Keratinocyte (primary cell): ENCODE data around the gene NECTIN4. TPM values are rescaled to one million over a fixed set of nuclear protein-coding genes. Genes with fewer than 3 reads are reported as not detected.
A peak's percentile ranks its signal among the peaks of the same experiment; 100 is the strongest.

ENCODE experiments used
- DNase-seq: peaks from one replicate; pipeline ENCODE4 v3.0.0-alpha.2; 2011; ENCODE audit warnings: low read depth, missing footprints, low spot score
- FAIRE-seq: peaks from 2 replicates; lab custom pipeline; 2011; peaks lifted over from hg19 to GRCh38; lab: Jason Lieb, UNC
- H2AFZ ChIP-seq: 2 replicates; pipeline ENCODE4 v1.6.0; 2012; ENCODE audit warnings: low read length, control low read depth, inconsistent platforms; ENCODE audit not compliant: control insufficient read depth
- H3K27ac ChIP-seq: 2 replicates; pipeline ENCODE4 v1.5.1; 2011; ENCODE audit warnings: low read length; ENCODE audit not compliant: control insufficient read depth, insufficient read depth
- H3K27me3 ChIP-seq: 3 replicates; pipeline ENCODE4 v1.6.0; 2011; ENCODE audit warnings: low read length; ENCODE audit not compliant: control insufficient read depth, insufficient read depth; ENCODE audit errors: extremely low read depth
- H3K36me3 ChIP-seq, 2 experiments: 2 replicates in 1 of 2; 3 replicates in 1 of 2; pipeline ENCODE4 v1.5.1; 2011; ENCODE audit warnings: low read length in 2 of 2, mild to moderate bottlenecking in 1 of 2; ENCODE audit not compliant: control insufficient read depth in 2 of 2, insufficient read depth in 2 of 2; ENCODE audit errors: extremely low read depth in 1 of 2
- H3K4me1 ChIP-seq: 3 replicates; pipeline ENCODE4 v1.5.1; 2011; ENCODE audit warnings: low read length; ENCODE audit not compliant: control insufficient read depth, insufficient read depth; ENCODE audit errors: extremely low read depth
- H3K4me2 ChIP-seq: 3 replicates; pipeline ENCODE4 v1.6.0; 2011; ENCODE audit warnings: low read depth, low read length; ENCODE audit not compliant: control insufficient read depth, insufficient read depth; ENCODE audit errors: extremely low read depth
- H3K4me3 ChIP-seq, 3 experiments: fragments of 200-600 bp in 1 of 3; sonication (generic) in 1 of 3; 2 replicates in 2 of 3; 3 replicates in 1 of 3; pipeline ENCODE4 v1.5.1; 2011 to 2016; ENCODE audit warnings: low read length in 3 of 3, mild to moderate bottlenecking in 3 of 3, control low read depth in 2 of 3, inconsistent platforms in 1 of 3, low read depth in 1 of 3, mixed read lengths in 1 of 3, mixed run types in 1 of 3, moderate library complexity in 1 of 3; ENCODE audit not compliant: control insufficient read depth in 2 of 3, insufficient read depth in 2 of 3; ENCODE audit errors: extremely low read depth in 1 of 3
- H3K79me2 ChIP-seq: 2 replicates; pipeline ENCODE4 v1.6.0; 2012; ENCODE audit warnings: low read length; ENCODE audit not compliant: control insufficient read depth, insufficient read depth
- H3K9ac ChIP-seq: 3 replicates; pipeline ENCODE4 v1.6.0; 2011; ENCODE audit warnings: low read length; ENCODE audit not compliant: control insufficient read depth, insufficient read depth; ENCODE audit errors: extremely low read depth
- H3K9me1 ChIP-seq: 3 replicates; pipeline ENCODE4 v1.6.0; 2011; ENCODE audit warnings: low read length; ENCODE audit not compliant: control insufficient read depth, insufficient read depth; ENCODE audit errors: extremely low read depth
- H3K9me3 ChIP-seq: 2 replicates; pipeline ENCODE4 v1.5.1; 2012; ENCODE audit warnings: low read depth, low read length; ENCODE audit not compliant: control insufficient read depth
- H4K20me1 ChIP-seq: 3 replicates; pipeline ENCODE4 v1.6.0; 2011; ENCODE audit warnings: low read length; ENCODE audit not compliant: control insufficient read depth, insufficient read depth; ENCODE audit errors: extremely low read depth
- EZH2 ChIP-seq: IDR thresholded peaks from one replicate; pipeline ENCODE4 v1.6.1; 2012; ENCODE audit warnings: inconsistent platforms, mild to moderate bottlenecking, low read length, moderate library complexity
- dilution Hi-C: fragments of 300-500 bp; cut with MboI; formaldehyde crosslinking; loops from one replicate; pipeline ENCODE4 v1.7.0; 2020; ENCODE audit warnings: low sequenced_read_pairs; ENCODE audit not compliant: extremely low pct_ligation_motif_present
- polyA plus RNA-seq, 5 experiments: library from polyadenylated mRNA; depleted of rRNA in 3 of 5; stranded (reverse) in 3 of 5; stranded (forward) in 1 of 5; unstranded in 1 of 5; fragments of >200 nt; gene quantifications; 1 replicate in 1 of 5; 2 replicates in 3 of 5; 3 replicates in 1 of 5; pipeline versions ENCODE4 v1.2.1 to v1.2.3, GENCODE V29; 2011 to 2012; ENCODE audit warnings: missing spikeins in 2 of 5, low read depth in 1 of 5, low replicate concordance in 1 of 5
- TF ChIP-seq, protein P1 (sequence below), 3 experiments: IDR thresholded peaks in 1 of 3; conservative IDR thresholded peaks in 1 of 3; optimal IDR thresholded peaks in 1 of 3; 2 replicates in 2 of 3; 3 replicates in 1 of 3; pipeline versions ENCODE3 to v1.5.1; 2011; ENCODE audit warnings: low read length in 3 of 3, mild to moderate bottlenecking in 3 of 3, moderate library complexity in 2 of 3, control low read depth in 1 of 3, inconsistent platforms in 1 of 3; ENCODE audit not compliant: insufficient read depth in 2 of 3; ENCODE audit errors: extremely low read depth in 1 of 3

Gene NECTIN4
- polyA plus RNA-seq, 1 donor (not counting 4 experiments of a cell fraction or from before 2014, with no cell fraction given), result 8.6 TPM

DNA sequence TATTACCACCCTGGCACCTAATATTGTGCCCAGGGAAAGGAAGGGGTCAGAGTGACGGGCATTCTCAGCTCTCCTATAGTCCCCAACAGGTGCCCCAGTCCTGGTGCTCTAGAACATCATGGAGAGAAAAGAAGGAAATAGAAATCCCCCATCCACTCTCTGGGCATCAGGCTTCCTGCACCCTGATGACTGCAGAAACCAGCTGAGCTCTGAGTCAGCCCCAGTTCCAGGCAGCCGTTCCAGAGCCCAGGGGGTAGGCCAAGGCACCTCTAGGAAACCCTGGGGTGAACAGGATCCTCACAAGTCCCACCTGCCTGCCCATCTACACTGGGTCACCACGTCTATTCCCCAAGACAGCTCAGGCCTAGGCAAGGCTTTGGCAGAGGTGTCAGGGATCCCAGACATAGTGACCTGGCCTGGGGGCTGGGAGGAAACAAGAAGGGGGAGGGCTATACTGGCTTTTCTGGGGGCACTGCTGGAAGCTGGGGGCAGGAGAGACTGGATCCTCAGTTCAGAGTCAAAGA is 709 bp downstream of the NECTIN4 start:
- Histone ChIP-seq H3K9ac (peak overlapping the region; percentile 81), H3K4me2 (peak overlapping the region; percentile 56), H3K4me3 (peak overlapping the region in 2 of 3 experiments; percentile 34 to 41), H3K9me1 (no peaks in the 10 kb centered on the region), H3K79me2 (no peaks in the 10 kb centered on the region), H3K36me3 (no peaks in the 10 kb centered on the region), H3K27me3 (no peaks in the 10 kb centered on the region), H2AFZ (no peak overlapping the region), H4K20me1 (no peaks in the 10 kb centered on the region), H3K4me1 (peaks cover 62% of the 10 kb centered on the region), H3K27ac (peak overlapping the region; percentile 77), H3K9me3 (no peaks in the 10 kb centered on the region)
- TF ChIP-seq, protein P1, sequence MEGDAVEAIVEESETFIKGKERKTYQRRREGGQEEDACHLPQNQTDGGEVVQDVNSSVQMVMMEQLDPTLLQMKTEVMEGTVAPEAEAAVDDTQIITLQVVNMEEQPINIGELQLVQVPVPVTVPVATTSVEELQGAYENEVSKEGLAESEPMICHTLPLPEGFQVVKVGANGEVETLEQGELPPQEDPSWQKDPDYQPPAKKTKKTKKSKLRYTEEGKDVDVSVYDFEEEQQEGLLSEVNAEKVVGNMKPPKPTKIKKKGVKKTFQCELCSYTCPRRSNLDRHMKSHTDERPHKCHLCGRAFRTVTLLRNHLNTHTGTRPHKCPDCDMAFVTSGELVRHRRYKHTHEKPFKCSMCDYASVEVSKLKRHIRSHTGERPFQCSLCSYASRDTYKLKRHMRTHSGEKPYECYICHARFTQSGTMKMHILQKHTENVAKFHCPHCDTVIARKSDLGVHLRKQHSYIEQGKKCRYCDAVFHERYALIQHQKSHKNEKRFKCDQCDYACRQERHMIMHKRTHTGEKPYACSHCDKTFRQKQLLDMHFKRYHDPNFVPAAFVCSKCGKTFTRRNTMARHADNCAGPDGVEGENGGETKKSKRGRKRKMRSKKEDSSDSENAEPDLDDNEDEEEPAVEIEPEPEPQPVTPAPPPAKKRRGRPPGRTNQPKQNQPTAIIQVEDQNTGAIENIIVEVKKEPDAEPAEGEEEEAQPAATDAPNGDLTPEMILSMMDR (optimal IDR thresholded peaks at IDR 0.05 in 1 of 3, IDR thresholded peaks at IDR 0.05 in 1 of 3, conservative IDR thresholded peaks at IDR 0.05 in 1 of 3; ENCODE audit: extremely low read depth in 1 of 3, insufficient read depth in 2 of 3, low read length in 3 of 3), result no peak
- no peak for TF ChIP-seq EZH2
- DNase-seq, result no peak
- FAIRE-seq, result peak; percentile 90
- dilution Hi-C loops, result no loop called here

DNA sequence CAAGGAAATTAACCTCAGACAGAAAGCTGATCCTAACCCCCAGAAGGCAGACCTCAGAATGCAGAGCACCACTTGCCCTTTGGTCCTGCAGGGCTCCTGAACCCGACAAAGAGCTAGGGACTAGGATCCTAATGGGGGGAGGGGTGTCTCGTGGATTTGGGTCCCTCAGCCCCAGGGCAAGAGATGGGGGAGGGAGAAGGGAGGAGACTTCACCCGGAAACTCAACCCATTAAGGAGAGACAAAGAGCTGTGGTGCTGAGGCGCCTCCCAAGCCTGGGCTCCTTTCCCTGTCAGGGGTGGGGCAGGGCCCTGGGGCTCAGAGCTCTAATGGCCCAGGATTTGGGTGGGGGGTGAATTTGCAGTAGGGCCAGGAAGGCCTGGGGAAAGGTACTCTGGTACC is 2.9 kb downstream of the NECTIN4 start:
- DNase-seq, result no peak
- Histone ChIP-seq H3K27ac (peak overlapping the region; percentile 6), H3K9me1 (no peaks in the 10 kb centered on the region), H3K9me3 (no peaks in the 10 kb centered on the region), H4K20me1 (no peaks in the 10 kb centered on the region), H3K4me1 (peaks cover 61% of the 10 kb centered on the region), H3K27me3 (no peaks in the 10 kb centered on the region), H3K4me3 (no peak overlapping the region), H3K36me3 (no peaks in the 10 kb centered on the region), H3K79me2 (no peaks in the 10 kb centered on the region), H3K4me2 (peak overlapping the region; percentile 23), H3K9ac (no peak overlapping the region), H2AFZ (no peak overlapping the region)
- peak; percentile 32 for FAIRE-seq
- dilution Hi-C loops, result no loop called here
- no peak for TF ChIP-seq EZH2
- TF ChIP-seq, protein P1 (optimal IDR thresholded peaks at IDR 0.05 in 1 of 3, IDR thresholded peaks at IDR 0.05 in 1 of 3, conservative IDR thresholded peaks at IDR 0.05 in 1 of 3; ENCODE audit: extremely low read depth in 1 of 3, insufficient read depth in 2 of 3, low read length in 3 of 3), result no peak
